ENCODE measurements around the gene DYRK3.
A peak's percentile ranks its signal among the peaks of the same experiment; 100 is the strongest.

Gene DYRK3

DNA sequence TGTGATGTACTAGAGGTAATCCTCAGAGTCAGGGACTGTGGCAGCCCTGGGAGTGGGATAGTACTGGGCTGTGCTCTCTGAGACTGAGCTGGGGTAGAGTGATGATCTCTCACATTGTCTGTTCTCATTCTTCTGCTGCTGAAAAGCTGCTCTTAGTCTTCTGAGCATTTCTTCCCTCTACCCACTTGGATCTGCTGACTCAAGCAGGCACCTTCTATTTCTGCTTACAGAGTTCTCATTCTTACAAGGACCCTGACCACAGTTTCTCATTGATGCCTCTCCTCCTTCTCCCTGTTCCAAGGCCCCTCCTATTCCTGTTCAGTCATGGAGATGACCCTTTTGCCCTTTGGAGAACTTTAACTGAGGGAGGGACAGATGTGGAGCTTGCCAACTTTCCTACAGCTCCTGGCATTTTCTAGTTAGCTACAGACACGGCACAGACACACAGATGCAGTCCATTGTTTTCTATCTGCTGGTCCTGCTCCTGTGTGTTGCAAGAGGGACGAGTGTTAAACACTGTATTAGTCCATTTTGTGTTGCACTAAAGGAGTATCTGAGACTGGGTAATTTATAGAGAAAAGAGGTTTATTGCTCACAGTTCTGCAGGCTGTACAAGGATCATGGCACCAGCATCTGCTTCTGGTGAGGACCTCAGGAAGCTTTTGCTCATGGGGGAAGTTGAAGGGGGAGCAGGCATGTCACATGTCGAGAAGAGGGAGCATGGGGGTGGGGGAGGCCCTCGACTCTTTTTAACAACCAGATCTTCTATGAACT is 61.7 kb downstream of the DYRK3 start:
- TF ChIP-seq, protein P1, sequence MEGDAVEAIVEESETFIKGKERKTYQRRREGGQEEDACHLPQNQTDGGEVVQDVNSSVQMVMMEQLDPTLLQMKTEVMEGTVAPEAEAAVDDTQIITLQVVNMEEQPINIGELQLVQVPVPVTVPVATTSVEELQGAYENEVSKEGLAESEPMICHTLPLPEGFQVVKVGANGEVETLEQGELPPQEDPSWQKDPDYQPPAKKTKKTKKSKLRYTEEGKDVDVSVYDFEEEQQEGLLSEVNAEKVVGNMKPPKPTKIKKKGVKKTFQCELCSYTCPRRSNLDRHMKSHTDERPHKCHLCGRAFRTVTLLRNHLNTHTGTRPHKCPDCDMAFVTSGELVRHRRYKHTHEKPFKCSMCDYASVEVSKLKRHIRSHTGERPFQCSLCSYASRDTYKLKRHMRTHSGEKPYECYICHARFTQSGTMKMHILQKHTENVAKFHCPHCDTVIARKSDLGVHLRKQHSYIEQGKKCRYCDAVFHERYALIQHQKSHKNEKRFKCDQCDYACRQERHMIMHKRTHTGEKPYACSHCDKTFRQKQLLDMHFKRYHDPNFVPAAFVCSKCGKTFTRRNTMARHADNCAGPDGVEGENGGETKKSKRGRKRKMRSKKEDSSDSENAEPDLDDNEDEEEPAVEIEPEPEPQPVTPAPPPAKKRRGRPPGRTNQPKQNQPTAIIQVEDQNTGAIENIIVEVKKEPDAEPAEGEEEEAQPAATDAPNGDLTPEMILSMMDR (IDR thresholded peaks at IDR 0.05; ENCODE audit: unreplicated experiment in 3 of 3): no peak
- no peaks in the 10 kb centered on the region for H3K9me3 Mint-ChIP-seq
- H3K4me3 Mint-ChIP-seq: no peak overlapping the region
- H3K27me3 Mint-ChIP-seq (ENCODE audit: low read depth): no peaks in the 10 kb centered on the region
- peaks cover 29% of the 10 kb centered on the region for H3K36me3 Mint-ChIP-seq (ENCODE audit: low read depth)
- H3K4me1 Mint-ChIP-seq: peaks cover 92% of the 10 kb centered on the region
- H3K27ac Mint-ChIP-seq: peak overlapping the region; percentile 11 to 88 (median 64)

- Mint-ChIP-seq H3K4me3 (no peak overlapping the region), H3K36me3 (ENCODE audit: low read depth) (peaks cover 29% of the 10 kb centered on the region), H3K9me3 (no peaks in the 10 kb centered on the region), H3K27ac (peak overlapping the region in 1 of 3 experiments; percentile 88), H3K27me3 (ENCODE audit: low read depth) (no peaks in the 10 kb centered on the region), H3K4me1 (peaks cover 92% of the 10 kb centered on the region)
- TF ChIP-seq, protein P1 (IDR thresholded peaks at IDR 0.05; ENCODE audit: unreplicated experiment in 3 of 3): no peak
Measured at GRCh38 chr1:206698011-206698410, 62.7 kb downstream of the DYRK3 start.

Measured in nephron (organoid).